T-helper 22 cell (primary cell): Measurements from ENCODE around the gene LCN6.
"Not testable (repeated sequence)": the region's sequence is repeated elsewhere in the genome, so short reads cannot be mapped to it uniquely, and the experiment has no call there.

Experiments
- DNase-seq: peaks from one replicate; pipeline ENCODE4 v3.0.0-alpha.2; 2020; ENCODE audit warnings: low read depth

LCN6 gene

GRCh38 chr9:136759436-136760325 lies 11.4 kb upstream of the LCN6 start:
- no peak for DNase-seq

GRCh38 chr9:136759001-136759400 lies 10.7 kb upstream of the LCN6 start:
- no peak for DNase-seq

- DNase-seq: no peak
Measured at GRCh38 chr9:136757751-136758140, 9.4 kb upstream of the LCN6 start.

- DNase-seq: no peak
Measured at GRCh38 chr9:136757328-136757727, 9.0 kb upstream of the LCN6 start.

- DNase-seq: no peak
Measured at GRCh38 chr9:136756836-136757235, 8.5 kb upstream of the LCN6 start.

GRCh38 chr9:136756134-136756438 lies 7.8 kb upstream of the LCN6 start:
- no peak for DNase-seq

- DNase-seq: not testable (repeated sequence)
Measured at GRCh38 chr9:136755302-136756133, 7.2 kb upstream of the LCN6 start.

GRCh38 chr9:136754626-136755301 lies 6.4 kb upstream of the LCN6 start:
- no peak for DNase-seq

GRCh38 chr9:136754059-136754572 lies 5.8 kb upstream of the LCN6 start:
- no peak for DNase-seq

- no peak for DNase-seq
Measured at GRCh38 chr9:136753371-136754058, 5.2 kb upstream of the LCN6 start.

- no peak for DNase-seq
Measured at GRCh38 chr9:136751814-136752213, 3.5 kb upstream of the LCN6 start.

GRCh38 chr9:136751244-136751643 lies 2.9 kb upstream of the LCN6 start:
- DNase-seq: no peak

GRCh38 chr9:136750526-136750925 lies 2.2 kb upstream of the LCN6 start:
- DNase-seq: no peak

- no peak for DNase-seq
Measured at GRCh38 chr9:136748666-136749611, 614 bp upstream of the LCN6 start.

GRCh38 chr9:136747161-136748060 lies 914 bp downstream of the LCN6 start:
- DNase-seq: no peak

- DNase-seq: no peak
Measured at GRCh38 chr9:136746621-136747020, 1.7 kb downstream of the LCN6 start.

GRCh38 chr9:136746155-136746490 lies 2.2 kb downstream of the LCN6 start:
- DNase-seq: no peak

GRCh38 chr9:136745389-136746154 lies 2.8 kb downstream of the LCN6 start:
- DNase-seq: no peak

- no peak for DNase-seq
Measured at GRCh38 chr9:136744773-136745172, 3.6 kb downstream of the LCN6 start.
